Embryonic facial prominence (tissue), 1 donor: ENCODE measurements around the gene USP19.
A peak's percentile ranks its signal among the peaks of the same experiment; 100 is the strongest.

Experiments used
- DNase-seq: peaks from one replicate; pipeline ENCODE4 v3.0.0-alpha.2; 2016; ENCODE audit errors: extremely low spot score

Gene USP19

GRCh38 chr3:49134471-49135265 lies 14.0 kb upstream of the USP19 start:
- no peak for DNase-seq

- DNase-seq = peak; percentile 79
These were observed 12.8 kb upstream of the USP19 start for GRCh38 chr3:49133226-49133951.

DNA sequence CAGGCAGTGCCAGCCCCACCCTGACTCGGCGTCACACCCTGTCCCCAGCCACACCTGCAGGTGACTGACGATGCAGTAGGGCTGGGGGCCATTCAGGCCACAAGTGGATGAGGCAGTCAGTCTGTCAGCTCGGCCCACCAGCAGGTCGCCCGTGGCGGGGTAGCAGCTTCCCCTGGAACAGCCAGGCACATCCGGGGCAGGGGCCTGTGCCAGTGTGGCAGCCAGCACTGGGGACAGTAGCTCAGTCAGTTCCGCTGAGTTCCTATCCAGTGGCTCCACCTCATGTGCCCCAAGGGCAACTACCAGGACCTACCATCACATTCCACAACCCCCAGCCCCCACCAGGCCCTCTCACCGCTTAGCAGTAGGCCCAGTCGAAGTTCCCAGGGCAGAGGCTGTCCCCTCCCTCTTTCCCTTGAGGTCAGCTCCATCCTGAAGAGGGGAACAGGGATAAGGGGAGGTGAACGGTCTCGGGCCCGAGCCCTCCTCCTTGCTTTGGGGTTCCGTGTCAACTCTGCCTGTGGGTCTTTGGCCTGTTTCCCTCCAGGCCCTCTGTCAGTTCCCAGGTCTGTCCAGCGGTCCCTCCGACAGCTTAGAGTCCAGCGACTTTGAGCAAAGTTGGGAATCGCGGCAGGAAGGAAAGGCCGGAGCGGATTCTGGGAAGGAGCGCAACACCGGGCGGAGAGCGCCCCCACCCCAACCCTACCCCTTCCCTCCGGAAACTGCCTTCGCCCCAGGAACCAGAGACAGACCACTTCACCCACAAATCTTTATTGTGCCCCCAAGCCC lies 12.0 kb upstream of the USP19 start, which contains the start of gene LAMB2:
Gene LAMB2 (minus strand): TSS at position 614 of the 789 bp plus-strand sequence. CDS start 183 bp downstream, at position 431.
- DNase-seq = no peak

GRCh38 chr3:49132073-49132436 lies 11.4 kb upstream of the USP19 start:
- no peak for DNase-seq

- no peak for DNase-seq
These were observed 11.0 kb upstream of the USP19 start for GRCh38 chr3:49131576-49131975.

DNA sequence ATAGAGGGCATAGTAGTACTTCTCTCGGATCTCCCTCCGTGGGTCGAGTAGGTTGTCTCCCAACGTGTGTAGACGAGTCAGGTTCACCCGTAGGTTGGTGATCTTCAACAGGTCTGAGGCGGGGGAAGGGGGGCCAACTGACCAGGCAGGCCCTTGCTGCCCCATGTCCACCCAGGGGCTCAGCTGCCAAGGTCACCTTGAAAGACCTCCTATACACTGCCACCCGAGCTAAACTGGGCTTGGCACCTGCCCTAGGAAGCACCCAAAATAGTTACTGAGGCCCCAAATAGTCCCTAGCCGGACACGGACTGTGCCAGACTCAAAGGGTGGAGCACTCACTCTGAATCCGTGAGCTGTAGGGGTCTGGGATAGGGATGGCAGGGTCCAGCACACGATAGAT lies 10.4 kb upstream of the USP19 start:
- DNase-seq = no peak

- no peak for DNase-seq
These were observed 4.5 kb upstream of the USP19 start for GRCh38 chr3:49124991-49125670.

- DNase-seq = no peak
These were observed 3.6 kb upstream of the USP19 start for GRCh38 chr3:49124203-49124602.

- no peak for DNase-seq
These were observed 3.1 kb upstream of the USP19 start for GRCh38 chr3:49123687-49124086.

DNA sequence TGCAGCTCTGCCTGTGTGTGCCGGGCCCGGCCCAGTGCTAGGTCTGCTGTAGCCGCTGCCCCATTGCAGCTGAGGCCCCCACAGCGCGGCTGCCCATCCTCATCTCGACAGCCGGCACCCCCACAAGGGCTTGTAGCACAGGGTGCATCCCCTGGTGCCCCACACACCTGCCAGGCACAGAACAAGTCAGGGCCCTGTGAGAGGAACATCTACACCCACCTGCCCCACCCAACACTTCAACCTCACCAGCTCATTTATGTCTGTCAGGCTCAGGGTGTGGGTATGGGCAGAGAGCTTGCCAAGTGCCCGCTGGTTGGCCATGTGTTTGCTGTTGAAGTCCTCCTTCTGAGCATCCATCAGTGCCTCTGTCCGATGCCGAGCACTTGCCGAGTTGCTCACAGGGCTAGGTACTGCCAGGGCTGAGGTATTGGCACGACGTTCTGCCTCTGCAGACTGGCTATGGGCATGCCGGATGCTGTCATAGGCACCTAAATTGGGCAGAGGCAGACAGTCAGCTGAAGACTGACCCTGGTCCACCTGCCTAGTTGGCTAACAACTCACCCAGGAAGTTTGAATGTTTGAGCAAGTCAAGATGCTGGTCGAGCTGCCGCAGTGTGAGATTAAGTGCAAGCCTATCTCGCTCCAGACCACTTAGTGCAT lies 2.4 kb upstream of the USP19 start:
- no peak for DNase-seq

DNA sequence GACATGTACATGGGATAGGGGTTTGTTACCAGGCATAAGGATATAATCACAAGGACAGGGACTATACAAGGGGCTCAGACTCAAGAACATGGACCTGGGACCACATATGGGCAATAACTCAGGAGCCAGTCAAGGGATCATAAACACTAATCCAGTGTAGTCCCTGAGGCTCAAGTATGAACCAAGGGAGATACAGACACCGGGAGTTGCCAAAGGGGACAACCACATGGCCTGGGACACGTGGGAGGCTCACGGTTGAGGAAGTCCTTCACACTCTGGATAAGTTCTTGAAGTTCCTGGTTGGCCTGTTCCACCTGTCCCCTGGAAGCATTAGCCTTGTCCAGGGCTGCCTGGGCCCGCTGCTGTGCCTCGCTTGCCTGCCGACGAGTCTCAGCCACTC lies 1.8 kb upstream of the USP19 start:
- DNase-seq = no peak

GRCh38 chr3:49122022-49122421 lies 1.4 kb upstream of the USP19 start:
- DNase-seq = no peak

GRCh38 chr3:49121132-49121736 lies 611 bp upstream of the USP19 start:
- DNase-seq = no peak

DNA sequence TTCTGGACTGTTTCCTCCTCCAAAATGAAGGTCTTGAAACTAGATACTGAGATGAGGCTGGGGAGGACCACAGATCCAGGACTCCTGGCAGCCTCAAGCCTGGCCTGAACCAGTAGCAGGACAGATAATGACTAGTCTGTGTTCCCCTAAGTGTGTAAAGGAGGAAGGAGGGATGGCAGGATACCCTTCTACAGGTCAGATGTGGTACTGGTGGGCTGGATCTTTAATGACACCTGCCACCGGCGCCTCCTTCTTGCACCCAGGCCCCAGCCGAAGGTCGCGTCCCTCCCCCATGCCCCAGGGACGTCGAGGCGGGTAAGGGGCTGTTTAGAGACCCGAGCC lies 556 bp downstream of the USP19 start:
- no peak for DNase-seq

GRCh38 chr3:49119439-49119838 lies 1.2 kb downstream of the USP19 start:
- no peak for DNase-seq

- DNase-seq = no peak
These were observed 1.6 kb downstream of the USP19 start for GRCh38 chr3:49119036-49119435.

DNA sequence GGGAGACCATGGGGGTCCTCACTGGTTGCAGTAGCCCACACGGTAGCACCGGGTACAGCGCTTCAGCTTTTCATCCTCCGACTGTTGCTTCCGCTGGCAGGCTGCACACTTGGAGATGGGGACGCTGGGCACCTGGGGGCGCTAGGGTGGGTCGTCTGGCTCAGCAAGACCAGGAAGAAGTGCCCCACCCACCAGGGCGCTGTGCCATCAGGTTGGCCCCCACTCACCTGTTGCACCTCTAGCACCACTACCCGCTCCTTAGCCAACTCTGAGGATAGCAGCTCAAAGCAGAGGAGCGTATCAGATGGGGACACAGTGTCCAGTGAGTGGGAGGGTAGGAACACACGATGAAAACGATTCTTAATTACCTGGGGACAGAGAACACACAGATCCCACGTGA lies 8.4 kb downstream of the USP19 start:
- no peak for DNase-seq

DNA sequence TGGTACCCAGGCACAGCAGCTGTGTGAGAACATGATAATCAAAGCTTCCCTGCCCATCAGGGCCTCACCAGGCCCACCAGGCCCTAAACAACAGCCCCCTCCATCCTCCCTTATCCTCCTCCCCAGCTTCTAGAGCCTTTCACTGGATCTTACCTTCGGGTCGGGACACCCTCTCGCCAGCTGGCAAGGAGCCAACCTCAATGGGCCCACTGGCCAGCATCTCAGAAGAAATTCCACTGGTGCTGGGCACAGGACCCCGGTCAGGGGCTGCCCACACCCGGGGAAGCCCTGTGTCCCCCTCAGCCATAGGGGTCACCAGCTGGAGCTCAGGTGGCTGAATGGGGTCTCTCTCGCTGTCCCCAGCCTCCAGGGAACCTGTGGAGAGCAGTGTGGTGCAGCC lies 9.3 kb downstream of the USP19 start:
- no peak for DNase-seq

- no peak for DNase-seq
These were observed 9.8 kb downstream of the USP19 start for GRCh38 chr3:49110780-49111179.

- no peak for DNase-seq
These were observed 12.3 kb downstream of the USP19 start for GRCh38 chr3:49108346-49108745.
